ENCODE data around the gene ASB2.

Gene ASB2

GRCh38 chr14:93964281-93964680 is 12.1 kb downstream of the ASB2 start:
- DNase-seq = no peak

- DNase-seq = no peak
Observed at GRCh38 chr14:93963692-93964091, 12.7 kb downstream of the ASB2 start.

- peak in 4 of 56 donors; percentile 7 to 24 (median 15) for DNase-seq
Observed at GRCh38 chr14:93962701-93963601, 13.4 kb downstream of the ASB2 start.

- DNase-seq = no peak
Observed at GRCh38 chr14:93961620-93962019, 14.8 kb downstream of the ASB2 start.

- DNase-seq = no peak
Observed at GRCh38 chr14:93960774-93961438, 15.5 kb downstream of the ASB2 start.

GRCh38 chr14:93960108-93960475 is 16.3 kb downstream of the ASB2 start:
- DNase-seq = no peak

GRCh38 chr14:93959239-93960107 is 16.9 kb downstream of the ASB2 start:
- peak in 3 of 56 donors; percentile 13 to 41 (median 18) for DNase-seq

GRCh38 chr14:93958567-93959238 is 17.7 kb downstream of the ASB2 start:
- no peak for DNase-seq

- no peak for DNase-seq
Observed at GRCh38 chr14:93957751-93958566, 18.4 kb downstream of the ASB2 start.

- no peak for DNase-seq
Observed at GRCh38 chr14:93957333-93957710, 19.0 kb downstream of the ASB2 start.

GRCh38 chr14:93956514-93957332 is 19.6 kb downstream of the ASB2 start:
- DNase-seq = no peak

- DNase-seq = no peak
Observed at GRCh38 chr14:93955850-93956481, 20.4 kb downstream of the ASB2 start.

- peak in 5 of 56 donors; percentile 15 to 30 (median 16) for DNase-seq
Observed at GRCh38 chr14:93954900-93955849, 21.2 kb downstream of the ASB2 start.

- DNase-seq = no peak
Observed at GRCh38 chr14:93954516-93954830, 21.9 kb downstream of the ASB2 start.

GRCh38 chr14:93953739-93954515 is 22.4 kb downstream of the ASB2 start:
- DNase-seq = no peak

- DNase-seq = no peak
Observed at GRCh38 chr14:93953263-93953662, 23.1 kb downstream of the ASB2 start.

GRCh38 chr14:93952829-93953228 is 23.5 kb downstream of the ASB2 start:
- no peak for DNase-seq

Measured in amygdala (tissue), 56 donors.